Karpas-422 (cell line): ENCODE data around the gene CERS3. TPM values are rescaled to one million over a fixed set of nuclear protein-coding genes. Genes with fewer than 3 reads are reported as not detected.
"Not testable (repeated sequence)": the region's sequence is repeated elsewhere in the genome, so short reads cannot be mapped to it uniquely, and the experiment has no call there.

ENCODE experiments used
- DNase-seq: peaks from one replicate; pipeline ENCODE4 v3.0.0-alpha.2; 2015
- H2AFZ ChIP-seq: fragments of 200-600 bp; sonication (generic); 2 replicates; pipeline ENCODE4 v1.6.1; 2014; ENCODE audit warnings: antibody characterized with exemption, low read length, mixed read lengths
- H3K27ac ChIP-seq: fragments of 200-600 bp; sonication (generic); 2 replicates; pipeline ENCODE4 v1.5.1; 2014; ENCODE audit warnings: mild to moderate bottlenecking, low read length, moderate library complexity
- H3K27me3 ChIP-seq: fragments of 200-600 bp; sonication (generic); 2 replicates; pipeline ENCODE4 v1.6.1; 2014; ENCODE audit warnings: low read length, mixed read lengths
- H3K36me3 ChIP-seq: fragments of 200-600 bp; sonication (generic); 2 replicates; pipeline ENCODE4 v1.6.1; 2014; ENCODE audit warnings: low read length, mixed read lengths; ENCODE audit not compliant: insufficient read depth
- H3K4me1 ChIP-seq: fragments of 200-600 bp; sonication (generic); 2 replicates; pipeline ENCODE4 v1.6.1; 2014; ENCODE audit warnings: mild to moderate bottlenecking, low read length, mixed read lengths
- H3K4me2 ChIP-seq: fragments of 200-600 bp; sonication (generic); 2 replicates; pipeline ENCODE4 v1.6.1; 2014; ENCODE audit warnings: low read length, low read depth, mild to moderate bottlenecking; ENCODE audit not compliant: poor library complexity, severe bottlenecking
- H3K4me3 ChIP-seq: fragments of 200-600 bp; sonication (generic); 2 replicates; pipeline ENCODE4 v1.5.1; 2014; ENCODE audit warnings: mild to moderate bottlenecking, antibody characterized with exemption, low read length, mixed read lengths
- H3K79me2 ChIP-seq: fragments of 200-600 bp; sonication (generic); 2 replicates; pipeline ENCODE4 v1.6.1; 2014; ENCODE audit warnings: mild to moderate bottlenecking, low read length, mixed read lengths
- H3K9ac ChIP-seq: fragments of 200-600 bp; sonication (generic); 2 replicates; pipeline ENCODE4 v1.6.0; 2014; ENCODE audit warnings: low read length
- H3K9me2 ChIP-seq: fragments of 200-600 bp; sonication (generic), shearing (Covaris generic); replicated peaks from 2 replicates; pipeline ENCODE4 v1.6.0; 2014; ENCODE audit warnings: mild to moderate bottlenecking, low read length, moderate library complexity; ENCODE audit not compliant: insufficient read depth
- H3K9me3 ChIP-seq: fragments of 300-700, 200-600 bp; sonication (generic); 2 replicates; pipeline ENCODE4 v1.6.1; 2014; ENCODE audit warnings: low read length, mixed read lengths
- H4K20me1 ChIP-seq: fragments of 200-600 bp; sonication (generic); 2 replicates; pipeline ENCODE4 v1.6.1; 2014; ENCODE audit warnings: mild to moderate bottlenecking, antibody characterized with exemption, low read length, low read depth; ENCODE audit not compliant: insufficient read depth
- total RNA-seq: library from RNA; depleted of rRNA; stranded (reverse); fragments of >200 nt; shearing (Covaris generic); gene quantifications from 2 replicates; pipeline ENCODE4 v1.2.3, GENCODE V29; 2014; ENCODE audit warnings: low replicate concordance

Gene CERS3
- total RNA-seq, 1 experiment from 2014 or later: 0.15 TPM

- H3K79me2 ChIP-seq: no peaks in the 10 kb centered on the region
- no peak for DNase-seq
- H3K4me2 ChIP-seq: no peak overlapping the region
- no peaks in the 10 kb centered on the region for H3K36me3 ChIP-seq
- H3K9ac ChIP-seq: no peak overlapping the region
- peaks cover 18% of the 10 kb centered on the region for H3K4me1 ChIP-seq
- no peak overlapping the region for H3K27ac ChIP-seq
- no peaks in the 10 kb centered on the region for H3K9me2 ChIP-seq
- H3K4me3 ChIP-seq: no peak overlapping the region
- no peak overlapping the region for H2AFZ ChIP-seq
- H3K27me3 ChIP-seq: no peaks in the 10 kb centered on the region
- no peaks in the 10 kb centered on the region for H3K9me3 ChIP-seq
- H4K20me1 ChIP-seq: no peaks in the 10 kb centered on the region
Measured at GRCh38 chr15:100457201-100457600, 71.5 kb downstream of the CERS3 start.

- no peak overlapping the region for H3K9ac ChIP-seq
- H3K36me3 ChIP-seq: no peaks in the 10 kb centered on the region
- no peaks in the 10 kb centered on the region for H3K79me2 ChIP-seq
- H3K27ac ChIP-seq: no peak overlapping the region
- H3K4me3 ChIP-seq: no peak overlapping the region
- no peaks in the 10 kb centered on the region for H3K9me3 ChIP-seq
- no peaks in the 10 kb centered on the region for H3K4me1 ChIP-seq
- H2AFZ ChIP-seq: no peak overlapping the region
- no peaks in the 10 kb centered on the region for H3K27me3 ChIP-seq
- no peaks in the 10 kb centered on the region for H4K20me1 ChIP-seq
- H3K9me2 ChIP-seq: no peaks in the 10 kb centered on the region
- no peak overlapping the region for H3K4me2 ChIP-seq
- no peak for DNase-seq
Measured at GRCh38 chr15:100454148-100454547, 74.6 kb downstream of the CERS3 start.

- Histone ChIP-seq H3K36me3 (no peaks in the 10 kb centered on the region), H3K27ac (no peak overlapping the region), H3K4me2 (no peak overlapping the region), H4K20me1 (no peaks in the 10 kb centered on the region), H2AFZ (no peak overlapping the region), H3K9ac (no peak overlapping the region), H3K79me2 (no peaks in the 10 kb centered on the region), H3K4me1 (no peaks in the 10 kb centered on the region), H3K27me3 (no peaks in the 10 kb centered on the region), H3K9me2 (no peaks in the 10 kb centered on the region), H3K9me3 (no peaks in the 10 kb centered on the region), H3K4me3 (no peak overlapping the region)
- no peak for DNase-seq
Measured at GRCh38 chr15:100448481-100448880, 80.3 kb downstream of the CERS3 start.

- H3K4me1 ChIP-seq, DNase-seq, H3K27ac ChIP-seq, H3K27me3 ChIP-seq, H3K9me3 ChIP-seq, H3K9me2 ChIP-seq, H2AFZ ChIP-seq, H4K20me1 ChIP-seq, H3K4me2 ChIP-seq, H3K79me2 ChIP-seq, H3K36me3 ChIP-seq, H3K4me3 ChIP-seq, H3K9ac ChIP-seq: not testable (repeated sequence)
Measured at GRCh38 chr15:100441063-100441462, 87.7 kb downstream of the CERS3 start.

GRCh38 chr15:100439514-100439913 lies 89.2 kb downstream of the CERS3 start:
- Histone ChIP-seq H3K27ac (no peak overlapping the region), H3K27me3 (no peaks in the 10 kb centered on the region), H3K4me1 (peaks cover 9% of the 10 kb centered on the region), H3K9me3 (no peaks in the 10 kb centered on the region), H3K9me2 (no peaks in the 10 kb centered on the region), H3K4me3 (no peak overlapping the region), H3K36me3 (no peaks in the 10 kb centered on the region), H3K4me2 (no peak overlapping the region), H3K79me2 (no peaks in the 10 kb centered on the region), H3K9ac (no peak overlapping the region), H4K20me1 (no peaks in the 10 kb centered on the region), H2AFZ (no peak overlapping the region)
- no peak for DNase-seq

- H3K4me1 ChIP-seq: peaks cover 9% of the 10 kb centered on the region
- no peak overlapping the region for H3K27ac ChIP-seq
- no peaks in the 10 kb centered on the region for H3K79me2 ChIP-seq
- H3K9me2 ChIP-seq: no peaks in the 10 kb centered on the region
- H2AFZ ChIP-seq: no peak overlapping the region
- H3K36me3 ChIP-seq: no peaks in the 10 kb centered on the region
- DNase-seq: peak; percentile 77
- H3K27me3 ChIP-seq: no peaks in the 10 kb centered on the region
- H4K20me1 ChIP-seq: no peaks in the 10 kb centered on the region
- no peak overlapping the region for H3K9ac ChIP-seq
- no peaks in the 10 kb centered on the region for H3K9me3 ChIP-seq
- H3K4me3 ChIP-seq: no peak overlapping the region
- H3K4me2 ChIP-seq: peak overlapping the region; percentile 2
Measured at GRCh38 chr15:100438570-100438969, 90.2 kb downstream of the CERS3 start.

GRCh38 chr15:100437261-100437660 lies 91.5 kb downstream of the CERS3 start:
- H3K9me2 ChIP-seq: no peaks in the 10 kb centered on the region
- no peak overlapping the region for H3K4me2 ChIP-seq
- H4K20me1 ChIP-seq: no peaks in the 10 kb centered on the region
- H3K36me3 ChIP-seq: no peaks in the 10 kb centered on the region
- H3K79me2 ChIP-seq: no peaks in the 10 kb centered on the region
- peaks cover 9% of the 10 kb centered on the region for H3K4me1 ChIP-seq
- no peaks in the 10 kb centered on the region for H3K27me3 ChIP-seq
- H3K4me3 ChIP-seq: no peak overlapping the region
- DNase-seq: no peak
- no peak overlapping the region for H3K9ac ChIP-seq
- H2AFZ ChIP-seq: no peak overlapping the region
- H3K9me3 ChIP-seq: no peaks in the 10 kb centered on the region
- no peak overlapping the region for H3K27ac ChIP-seq

GRCh38 chr15:100434561-100434960 lies 94.2 kb downstream of the CERS3 start:
- peaks cover 9% of the 10 kb centered on the region for H3K4me1 ChIP-seq
- H2AFZ ChIP-seq: no peak overlapping the region
- H3K27me3 ChIP-seq: no peaks in the 10 kb centered on the region
- H3K9ac ChIP-seq: no peak overlapping the region
- no peak overlapping the region for H3K4me3 ChIP-seq
- no peak for DNase-seq
- H3K9me3 ChIP-seq: no peaks in the 10 kb centered on the region
- H3K27ac ChIP-seq: no peak overlapping the region
- H3K36me3 ChIP-seq: no peaks in the 10 kb centered on the region
- no peak overlapping the region for H3K4me2 ChIP-seq
- no peaks in the 10 kb centered on the region for H4K20me1 ChIP-seq
- H3K79me2 ChIP-seq: no peaks in the 10 kb centered on the region
- no peaks in the 10 kb centered on the region for H3K9me2 ChIP-seq

GRCh38 chr15:100434038-100434437 lies 94.7 kb downstream of the CERS3 start:
- Histone ChIP-seq H3K4me3 (no peak overlapping the region), H3K36me3 (no peaks in the 10 kb centered on the region), H3K4me1 (peaks cover 8% of the 10 kb centered on the region), H3K9ac (no peak overlapping the region), H3K79me2 (no peaks in the 10 kb centered on the region), H3K27ac (no peak overlapping the region), H3K27me3 (no peaks in the 10 kb centered on the region), H4K20me1 (no peaks in the 10 kb centered on the region), H2AFZ (no peak overlapping the region), H3K9me3 (no peaks in the 10 kb centered on the region), H3K9me2 (no peaks in the 10 kb centered on the region), H3K4me2 (no peak overlapping the region)
- DNase-seq: no peak
